ENCODE results near the gene CACNA1C. TPM values are rescaled to one million over a fixed set of nuclear protein-coding genes. Genes with fewer than 3 reads are reported as not detected.
A peak's percentile ranks its signal among the peaks of the same experiment; 100 is the strongest.

CACNA1C gene
- total RNA-seq, 1 donor from 2014 or later = 1.6 TPM

DNA sequence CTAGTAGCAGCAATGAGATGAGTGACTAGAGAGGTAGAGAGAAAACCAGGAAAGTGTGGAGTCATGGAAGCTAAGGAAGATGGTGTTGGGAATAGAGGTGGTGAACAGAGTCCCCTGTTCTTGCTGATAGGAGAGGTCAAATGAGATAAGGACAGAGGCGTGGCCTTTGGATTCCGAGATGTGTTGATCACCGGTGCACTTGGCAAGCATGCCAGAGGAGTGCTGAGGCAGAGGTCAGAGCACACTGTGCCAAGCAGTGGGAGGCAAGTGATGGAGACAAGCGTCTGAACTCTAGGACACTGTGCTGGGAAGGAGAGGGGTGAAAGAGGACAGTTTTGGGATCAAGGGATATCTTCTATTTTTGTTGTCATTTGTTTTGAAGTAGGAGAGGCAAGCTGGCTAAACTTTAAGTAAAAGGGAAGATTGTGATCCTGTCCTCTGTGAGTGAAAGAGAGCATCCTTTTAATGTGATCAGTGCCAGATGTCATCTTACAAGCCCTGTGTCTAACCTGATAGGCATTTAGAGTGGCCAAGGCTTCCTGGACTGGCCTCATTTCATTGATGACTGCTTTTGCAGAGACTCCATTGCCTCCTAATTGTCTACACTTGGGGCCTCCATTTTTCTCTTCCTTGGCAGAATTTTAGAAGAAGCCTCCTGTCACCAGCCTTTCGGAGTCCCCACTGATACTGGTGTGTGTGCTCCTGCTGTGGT is 336.4 kb downstream of the CACNA1C start:
- H3K9me3 Mint-ChIP-seq = no peaks in the 10 kb centered on the region
- H3K4me1 Mint-ChIP-seq = no peaks in the 10 kb centered on the region
- H3K27ac Mint-ChIP-seq (ENCODE audit: unreplicated experiment) = no peak overlapping the region
- DNase-seq (ENCODE audit: low read depth, low spot score) = no peak
- no peak overlapping the region for H3K4me3 Mint-ChIP-seq
- TF ChIP-seq, protein P1, sequence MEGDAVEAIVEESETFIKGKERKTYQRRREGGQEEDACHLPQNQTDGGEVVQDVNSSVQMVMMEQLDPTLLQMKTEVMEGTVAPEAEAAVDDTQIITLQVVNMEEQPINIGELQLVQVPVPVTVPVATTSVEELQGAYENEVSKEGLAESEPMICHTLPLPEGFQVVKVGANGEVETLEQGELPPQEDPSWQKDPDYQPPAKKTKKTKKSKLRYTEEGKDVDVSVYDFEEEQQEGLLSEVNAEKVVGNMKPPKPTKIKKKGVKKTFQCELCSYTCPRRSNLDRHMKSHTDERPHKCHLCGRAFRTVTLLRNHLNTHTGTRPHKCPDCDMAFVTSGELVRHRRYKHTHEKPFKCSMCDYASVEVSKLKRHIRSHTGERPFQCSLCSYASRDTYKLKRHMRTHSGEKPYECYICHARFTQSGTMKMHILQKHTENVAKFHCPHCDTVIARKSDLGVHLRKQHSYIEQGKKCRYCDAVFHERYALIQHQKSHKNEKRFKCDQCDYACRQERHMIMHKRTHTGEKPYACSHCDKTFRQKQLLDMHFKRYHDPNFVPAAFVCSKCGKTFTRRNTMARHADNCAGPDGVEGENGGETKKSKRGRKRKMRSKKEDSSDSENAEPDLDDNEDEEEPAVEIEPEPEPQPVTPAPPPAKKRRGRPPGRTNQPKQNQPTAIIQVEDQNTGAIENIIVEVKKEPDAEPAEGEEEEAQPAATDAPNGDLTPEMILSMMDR (conservative IDR thresholded peaks at IDR 0.05) = no peak
- no peaks in the 10 kb centered on the region for H3K36me3 Mint-ChIP-seq (ENCODE audit: low read depth)
- H3K27me3 Mint-ChIP-seq (ENCODE audit: low read depth) = no peaks in the 10 kb centered on the region

DNA sequence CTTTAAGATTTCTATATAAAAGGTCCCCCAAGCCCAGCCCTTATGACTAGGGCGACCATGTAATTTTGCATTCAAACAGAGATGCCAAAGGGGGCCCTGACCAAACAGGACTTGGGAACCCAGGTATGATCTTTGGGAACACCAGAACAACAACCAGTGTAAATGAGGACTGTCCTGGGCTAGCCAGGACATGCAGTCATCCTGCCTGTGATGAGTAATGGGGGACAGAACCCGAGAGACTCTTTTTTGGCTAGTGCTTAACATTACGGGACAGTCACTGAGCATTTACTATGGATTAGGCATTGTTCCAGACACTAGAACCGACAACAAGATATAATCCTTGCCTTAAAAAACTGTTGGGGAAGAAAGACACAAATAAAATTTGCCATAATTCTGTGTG is 337.3 kb downstream of the CACNA1C start:
- Mint-ChIP-seq H3K4me3 (no peak overlapping the region), H3K4me1 (no peaks in the 10 kb centered on the region), H3K27ac (ENCODE audit: unreplicated experiment) (no peak overlapping the region), H3K27me3 (ENCODE audit: low read depth) (no peaks in the 10 kb centered on the region), H3K36me3 (ENCODE audit: low read depth) (no peaks in the 10 kb centered on the region), H3K9me3 (no peaks in the 10 kb centered on the region)
- no peak for DNase-seq (ENCODE audit: low read depth, low spot score)
- TF ChIP-seq, protein P1 (conservative IDR thresholded peaks at IDR 0.05) = no peak

DNA sequence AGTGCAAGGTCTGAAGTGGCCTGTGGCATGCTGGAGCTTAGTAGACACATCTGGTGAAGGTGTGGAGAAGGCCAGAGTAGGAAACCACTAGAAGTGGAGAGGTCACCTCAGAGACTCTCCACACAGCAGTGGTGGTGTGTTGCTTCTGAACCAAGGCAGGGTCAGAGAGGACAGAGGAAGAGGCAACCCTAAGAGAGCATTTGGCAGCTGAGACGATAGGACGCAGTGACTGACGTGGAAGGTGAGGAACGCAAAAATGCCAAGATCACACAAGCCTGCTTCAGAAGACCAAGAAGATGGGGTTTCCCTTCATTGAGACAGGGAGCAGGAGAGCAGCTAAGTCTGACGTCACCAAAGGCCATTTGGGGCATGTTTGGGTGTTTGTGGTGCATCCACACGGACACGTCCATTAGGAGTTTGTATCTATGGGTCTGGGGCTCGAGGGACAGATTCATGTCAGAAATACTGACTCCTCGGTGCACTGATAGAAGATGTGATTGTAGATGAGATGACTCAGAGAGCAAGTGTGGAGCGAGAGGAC is 338.1 kb downstream of the CACNA1C start:
- Mint-ChIP-seq H3K9me3 (no peaks in the 10 kb centered on the region), H3K36me3 (ENCODE audit: low read depth) (no peaks in the 10 kb centered on the region), H3K4me1 (peaks cover 4% of the 10 kb centered on the region), H3K27me3 (ENCODE audit: low read depth) (no peaks in the 10 kb centered on the region), H3K4me3 (no peak overlapping the region), H3K27ac (ENCODE audit: unreplicated experiment) (peak overlapping the region; percentile 3)
- DNase-seq (ENCODE audit: low read depth, low spot score) = no peak
- TF ChIP-seq, protein P1 (conservative IDR thresholded peaks at IDR 0.05) = no peak

DNA sequence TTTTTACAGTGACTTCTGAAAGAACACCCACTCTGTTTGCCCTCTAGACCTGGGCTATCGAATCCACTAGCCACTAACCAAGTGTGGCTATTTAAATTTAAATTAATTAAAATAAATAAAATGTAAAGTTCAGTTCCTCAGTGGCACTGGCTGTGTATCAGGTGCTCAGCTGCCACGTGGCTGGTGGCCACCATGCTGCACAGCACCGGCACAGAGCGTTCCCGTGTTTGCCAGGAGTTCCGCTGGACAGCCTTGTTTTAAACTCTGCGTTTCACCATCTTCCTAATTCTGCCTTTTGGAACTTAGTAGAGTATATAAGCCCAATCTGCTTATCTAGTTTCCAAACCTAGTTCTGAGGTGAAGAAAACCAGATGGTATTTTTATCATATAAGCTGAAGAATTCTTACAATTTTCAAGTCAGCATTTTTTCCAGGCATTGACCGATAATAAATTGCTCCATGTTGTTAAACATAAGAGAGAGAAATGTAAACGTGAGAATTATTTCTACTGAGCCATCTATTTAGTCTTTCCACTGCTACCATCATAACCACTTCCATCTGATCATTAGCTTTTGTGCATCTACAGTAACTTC is 339.0 kb downstream of the CACNA1C start:
- Mint-ChIP-seq H3K4me3 (no peak overlapping the region), H3K4me1 (peaks cover 4% of the 10 kb centered on the region), H3K9me3 (no peaks in the 10 kb centered on the region), H3K36me3 (ENCODE audit: low read depth) (no peaks in the 10 kb centered on the region), H3K27ac (ENCODE audit: unreplicated experiment) (no peak overlapping the region), H3K27me3 (ENCODE audit: low read depth) (no peaks in the 10 kb centered on the region)
- DNase-seq (ENCODE audit: low read depth, low spot score) = no peak
- TF ChIP-seq, protein P1 (conservative IDR thresholded peaks at IDR 0.05) = no peak

DNA sequence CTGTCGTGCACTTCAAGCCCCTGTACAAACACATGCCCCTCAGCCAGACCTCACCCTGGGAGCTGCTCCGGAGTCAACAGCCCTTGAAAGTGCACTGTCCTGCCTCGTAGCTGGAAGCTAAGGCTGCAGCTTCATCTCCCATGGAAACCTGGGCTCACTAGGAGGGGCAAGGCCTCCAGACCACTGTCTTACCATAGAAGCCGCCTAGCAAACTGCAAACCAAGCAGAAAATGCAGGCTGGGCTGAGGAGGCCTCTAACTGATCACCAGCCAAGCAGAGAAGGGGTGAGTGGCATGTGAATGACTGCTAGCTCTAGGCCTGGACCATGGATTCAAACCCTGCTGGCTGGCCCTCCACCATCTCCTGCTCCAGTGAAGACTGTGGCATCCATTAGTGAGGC is 340.2 kb downstream of the CACNA1C start:
- DNase-seq (ENCODE audit: low read depth, low spot score) = no peak
- H3K36me3 Mint-ChIP-seq (ENCODE audit: low read depth) = no peaks in the 10 kb centered on the region
- H3K4me1 Mint-ChIP-seq = peaks cover 15% of the 10 kb centered on the region
- H3K27ac Mint-ChIP-seq (ENCODE audit: unreplicated experiment) = no peak overlapping the region
- H3K9me3 Mint-ChIP-seq = no peaks in the 10 kb centered on the region
- H3K27me3 Mint-ChIP-seq (ENCODE audit: low read depth) = no peaks in the 10 kb centered on the region
- TF ChIP-seq, protein P1 (conservative IDR thresholded peaks at IDR 0.05) = no peak
- no peak overlapping the region for H3K4me3 Mint-ChIP-seq
